Panc1 (cell line): ENCODE data around the gene CSH2.
"Not testable (repeated sequence)": the region's sequence is repeated elsewhere in the genome, so short reads cannot be mapped to it uniquely, and the experiment has no call there.

Source experiments
- CTCF ChIP-seq: fragments of 450-650 bp; IDR thresholded peaks from 2 replicates; pipeline ENCODE4 v1.5.1; 2017; ENCODE audit warnings: mild to moderate bottlenecking
- POLR2AphosphoS5 ChIP-seq: IDR thresholded peaks from 2 replicates; pipeline ENCODE4 v1.6.1; 2012; ENCODE audit warnings: mild to moderate bottlenecking, low read depth, low read length, moderate library complexity
- SIN3A ChIP-seq: IDR thresholded peaks from 2 replicates; pipeline ENCODE4 v1.6.1; 2012; ENCODE audit warnings: low read depth, mild to moderate bottlenecking, low read length, moderate library complexity, borderline replicate concordance; ENCODE audit not compliant: insufficient read depth
- TCF7L2 ChIP-seq: IDR thresholded peaks from 2 replicates; pipeline ENCODE4 v1.6.1; 2011; ENCODE audit warnings: mild to moderate bottlenecking, low read depth, low read length, inconsistent platforms
- TF ChIP-seq, protein P1 (sequence below), 2 experiments: IDR thresholded peaks; 2 replicates each; pipeline ENCODE4 v1.6.1; 2011 to 2012; ENCODE audit warnings: low read depth in 2 of 2, control low read depth in 1 of 2, low read length in 1 of 2, mild to moderate bottlenecking in 1 of 2, moderate library complexity in 1 of 2; ENCODE audit not compliant: insufficient read depth in 1 of 2

GRCh38 chr17:63915753-63916152 is 42.3 kb upstream of the CSH2 start:
- not testable (repeated sequence) for TF ChIP-seq POLR2AphosphoS5, CTCF, TCF7L2, SIN3A
- TF ChIP-seq, protein P1, sequence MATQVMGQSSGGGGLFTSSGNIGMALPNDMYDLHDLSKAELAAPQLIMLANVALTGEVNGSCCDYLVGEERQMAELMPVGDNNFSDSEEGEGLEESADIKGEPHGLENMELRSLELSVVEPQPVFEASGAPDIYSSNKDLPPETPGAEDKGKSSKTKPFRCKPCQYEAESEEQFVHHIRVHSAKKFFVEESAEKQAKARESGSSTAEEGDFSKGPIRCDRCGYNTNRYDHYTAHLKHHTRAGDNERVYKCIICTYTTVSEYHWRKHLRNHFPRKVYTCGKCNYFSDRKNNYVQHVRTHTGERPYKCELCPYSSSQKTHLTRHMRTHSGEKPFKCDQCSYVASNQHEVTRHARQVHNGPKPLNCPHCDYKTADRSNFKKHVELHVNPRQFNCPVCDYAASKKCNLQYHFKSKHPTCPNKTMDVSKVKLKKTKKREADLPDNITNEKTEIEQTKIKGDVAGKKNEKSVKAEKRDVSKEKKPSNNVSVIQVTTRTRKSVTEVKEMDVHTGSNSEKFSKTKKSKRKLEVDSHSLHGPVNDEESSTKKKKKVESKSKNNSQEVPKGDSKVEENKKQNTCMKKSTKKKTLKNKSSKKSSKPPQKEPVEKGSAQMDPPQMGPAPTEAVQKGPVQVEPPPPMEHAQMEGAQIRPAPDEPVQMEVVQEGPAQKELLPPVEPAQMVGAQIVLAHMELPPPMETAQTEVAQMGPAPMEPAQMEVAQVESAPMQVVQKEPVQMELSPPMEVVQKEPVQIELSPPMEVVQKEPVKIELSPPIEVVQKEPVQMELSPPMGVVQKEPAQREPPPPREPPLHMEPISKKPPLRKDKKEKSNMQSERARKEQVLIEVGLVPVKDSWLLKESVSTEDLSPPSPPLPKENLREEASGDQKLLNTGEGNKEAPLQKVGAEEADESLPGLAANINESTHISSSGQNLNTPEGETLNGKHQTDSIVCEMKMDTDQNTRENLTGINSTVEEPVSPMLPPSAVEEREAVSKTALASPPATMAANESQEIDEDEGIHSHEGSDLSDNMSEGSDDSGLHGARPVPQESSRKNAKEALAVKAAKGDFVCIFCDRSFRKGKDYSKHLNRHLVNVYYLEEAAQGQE (IDR thresholded peaks at IDR 0.05; ENCODE audit: insufficient read depth in 1 of 2, low read depth in 2 of 2, low read length in 1 of 2): not testable (repeated sequence)
